Spinal cord (tissue), 10 donors: ENCODE measurements around the gene RNASE13. TPM values are rescaled to one million over a fixed set of nuclear protein-coding genes. Genes with fewer than 3 reads are reported as not detected.
"Not testable (repeated sequence)": the region's sequence is repeated elsewhere in the genome, so short reads cannot be mapped to it uniquely, and the experiment has no call there.

ENCODE experiments used
- DNase-seq, 6 donors: peaks; one replicate each; pipeline versions ENCODE4 v3.0.0 to v3.0.0-alpha.2; 2013 to 2015; ENCODE audit warnings: low spot score in 6 of 6, low read depth in 4 of 6
- H3K27ac ChIP-seq: one replicate; pipeline ENCODE4 v1.5.1; 2013; ENCODE audit warnings: low read depth, low read length, control low read depth
- H3K27me3 ChIP-seq: one replicate; pipeline ENCODE4 v1.6.1; 2013; ENCODE audit warnings: low read length; ENCODE audit not compliant: control insufficient read depth, insufficient read depth
- H3K36me3 ChIP-seq: one replicate; pipeline ENCODE4 v1.6.1; 2013; ENCODE audit warnings: low read length; ENCODE audit not compliant: control insufficient read depth, insufficient read depth
- H3K4me1 ChIP-seq: one replicate; pipeline ENCODE4 v1.6.1; 2013; ENCODE audit warnings: low read length; ENCODE audit not compliant: control insufficient read depth, insufficient read depth
- H3K4me3 ChIP-seq: one replicate; pipeline ENCODE4 v1.5.1; 2013; ENCODE audit warnings: low read depth, low read length, control low read depth
- H3K9me3 ChIP-seq: one replicate; pipeline ENCODE4 v1.6.1; 2013; ENCODE audit warnings: low read length; ENCODE audit not compliant: control insufficient read depth, insufficient read depth
- WGBS: methylation state at CpG from one replicate; pipeline ENCODE4 v1.1.5; 2013; ENCODE audit warnings: missing lambda C conversion rate; ENCODE audit not compliant: insufficient coverage; 5-methylcytosine and 5-hydroxymethylcytosine counted together
- polyA plus RNA-seq, 2 donors: library from polyadenylated mRNA; unstranded; fragments of 120-200 nt; gene quantifications; one replicate each; pipeline ENCODE4 v1.2.1, GENCODE V29; 2013; ENCODE audit not compliant: insufficient read length in 2 of 2
- total RNA-seq, 2 donors: library from RNA; depleted of rRNA in 1 of 2; stranded (reverse); fragments of 120-200 nt in 1 of 2; fragments of >200 nt in 1 of 2; gene quantifications; one replicate each; pipeline versions ENCODE4 v1.2.3 to v1.2.4, GENCODE V29; 2013 to 2014
- donor health status: healthy.

Gene RNASE13
- total and polyA plus RNA-seq, 4 donors: not detected

DNA sequence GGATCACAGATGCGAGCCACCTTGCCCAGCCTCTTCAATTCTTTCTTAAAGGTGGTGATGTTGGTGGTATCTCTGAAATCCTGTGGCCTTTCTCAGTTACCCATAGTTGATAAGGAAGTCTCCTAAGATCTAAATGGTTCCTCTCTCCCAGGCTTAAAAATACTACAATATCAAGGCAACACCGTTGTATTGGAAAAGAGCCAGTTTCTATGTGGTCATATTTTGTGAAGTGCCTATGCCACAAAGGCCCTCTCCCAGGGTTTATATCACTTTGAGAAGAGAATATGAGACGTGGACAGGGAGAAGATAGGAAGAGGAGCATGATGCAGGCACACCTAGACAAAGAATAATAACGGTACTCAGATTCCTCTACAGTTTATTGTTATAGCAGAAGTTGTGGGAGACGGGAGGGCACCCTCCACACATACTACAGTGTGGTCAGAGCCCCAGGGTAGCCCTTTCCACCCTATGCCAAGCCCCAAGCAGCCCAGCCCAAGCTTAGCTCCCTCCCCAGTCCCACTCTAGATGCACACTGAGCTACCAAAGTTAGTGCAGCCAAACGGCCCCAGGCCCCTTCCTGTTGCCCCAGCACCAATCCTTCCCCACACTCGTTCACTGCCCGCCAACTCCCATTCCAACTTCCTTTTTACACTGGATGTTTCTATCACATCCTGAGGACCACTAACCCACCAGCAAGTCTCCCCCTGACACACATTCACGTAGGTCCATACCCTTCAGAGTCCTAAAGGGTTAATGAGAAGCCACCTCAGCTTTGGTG is 18.0 kb downstream of the RNASE13 start:
- no peak overlapping the region for H3K27ac ChIP-seq
- H3K36me3 ChIP-seq: peaks cover 46% of the 10 kb centered on the region
- no peak for DNase-seq
- WGBS: 57% methylated on average over 5 of the region's 9 CpGs
- H3K4me3 ChIP-seq: no peak overlapping the region
- no peaks in the 10 kb centered on the region for H3K4me1 ChIP-seq
- no peaks in the 10 kb centered on the region for H3K9me3 ChIP-seq
- no peaks in the 10 kb centered on the region for H3K27me3 ChIP-seq

DNA sequence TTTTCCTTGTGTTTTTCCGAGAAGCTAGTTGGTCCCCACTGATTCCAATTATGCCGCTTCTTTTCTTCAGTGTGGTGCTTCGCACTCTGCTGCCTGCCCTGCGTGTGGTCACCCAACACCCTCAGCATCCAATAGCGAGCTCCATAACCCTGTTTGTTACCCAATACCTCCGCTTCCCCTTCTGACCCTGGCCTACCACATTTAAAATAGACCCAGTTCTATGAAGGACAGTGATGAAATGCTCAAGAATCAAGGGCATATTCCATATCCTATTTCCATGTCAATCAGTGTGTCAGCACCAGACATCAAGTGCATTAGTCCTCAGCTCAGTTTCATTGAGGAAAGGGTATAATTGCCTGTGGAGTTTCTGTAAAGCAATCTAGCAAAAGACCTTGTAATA is 19.3 kb downstream of the RNASE13 start:
- no peak for DNase-seq
- H3K4me1 ChIP-seq: no peaks in the 10 kb centered on the region
- no peak overlapping the region for H3K4me3 ChIP-seq
- peaks cover 37% of the 10 kb centered on the region for H3K36me3 ChIP-seq
- H3K9me3 ChIP-seq: no peaks in the 10 kb centered on the region
- no peak overlapping the region for H3K27ac ChIP-seq
- H3K27me3 ChIP-seq: no peaks in the 10 kb centered on the region
- 50% methylated on average over 3 of the region's 6 CpGs for WGBS

DNA sequence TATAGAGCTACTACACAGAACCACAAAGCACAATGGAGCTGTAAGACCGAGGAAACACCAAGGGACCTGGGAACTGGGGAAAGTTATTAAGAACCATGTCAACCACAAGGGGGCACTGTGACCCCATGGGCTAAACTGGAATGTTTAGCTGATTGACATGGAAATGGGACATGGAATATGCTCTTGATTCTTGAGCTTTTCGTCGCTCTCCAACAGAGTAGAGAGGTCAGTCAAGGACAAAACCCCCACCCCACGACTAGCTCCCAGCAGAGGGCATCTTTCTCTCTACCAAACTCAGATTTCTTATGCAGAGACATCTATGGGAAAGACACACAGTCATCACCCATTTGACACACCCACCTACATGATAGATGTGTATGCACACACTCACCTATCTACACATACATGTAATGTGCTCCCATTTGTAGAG is 19.8 kb downstream of the RNASE13 start:
- Histone ChIP-seq H3K27me3 (no peaks in the 10 kb centered on the region), H3K4me3 (no peak overlapping the region), H3K9me3 (no peaks in the 10 kb centered on the region), H3K4me1 (no peaks in the 10 kb centered on the region), H3K36me3 (peaks cover 32% of the 10 kb centered on the region), H3K27ac (no peak overlapping the region)
- peak; percentile 73 to 96 (median 79) for DNase-seq
- 0% methylated on average over 2 of the region's 4 CpGs for WGBS

DNA sequence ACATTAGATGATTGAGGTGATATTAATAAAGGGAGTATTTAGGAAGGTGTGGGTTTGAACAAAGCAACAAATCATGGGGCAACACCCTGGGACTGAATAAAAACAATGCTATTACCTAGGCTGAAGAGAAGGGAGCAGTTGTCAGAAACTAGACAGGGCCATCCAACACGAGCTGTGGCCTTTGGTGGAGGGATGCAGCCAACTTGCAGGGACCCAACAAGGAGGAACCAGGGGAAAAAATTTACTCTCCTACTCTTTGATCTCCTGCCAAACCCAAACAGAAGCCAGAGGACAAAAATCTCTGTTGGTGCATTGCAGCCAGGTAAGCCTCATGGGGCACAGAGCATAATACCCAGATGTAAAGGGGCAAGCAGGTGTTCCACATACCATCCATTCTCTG is 23.5 kb downstream of the RNASE13 start:
- WGBS: no CpG with 5 or more reads among the region's 1 CpG
- Histone ChIP-seq H3K36me3 (no peaks in the 10 kb centered on the region), H3K27ac (no peak overlapping the region), H3K4me3 (no peak overlapping the region), H3K27me3 (no peaks in the 10 kb centered on the region), H3K9me3 (no peaks in the 10 kb centered on the region), H3K4me1 (no peaks in the 10 kb centered on the region)
- no peak for DNase-seq

DNA sequence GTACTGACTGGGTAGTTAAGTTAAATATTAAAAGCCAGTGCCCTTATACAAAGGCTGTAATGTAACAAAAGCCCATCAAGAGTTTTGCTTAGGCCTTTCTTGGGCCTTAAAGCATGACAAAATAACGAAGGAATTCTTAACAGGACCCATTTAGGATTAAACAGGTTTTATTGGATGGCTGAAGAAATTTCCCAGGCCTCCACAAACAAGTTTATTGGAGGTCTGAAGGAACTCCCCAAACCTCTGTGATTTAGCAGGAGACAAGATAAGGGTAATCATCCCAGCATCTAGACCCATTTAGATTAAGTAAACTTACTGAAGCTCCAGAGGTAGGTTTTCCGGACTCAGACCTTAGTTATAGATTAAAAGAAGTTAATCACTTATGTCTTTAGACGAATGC is 24.9 kb downstream of the RNASE13 start:
- not testable (repeated sequence) for H3K27ac ChIP-seq, H3K4me1 ChIP-seq, DNase-seq, H3K36me3 ChIP-seq, H3K27me3 ChIP-seq, H3K9me3 ChIP-seq, H3K4me3 ChIP-seq
- no CpG with 5 or more reads among the region's 3 CpGs for WGBS

DNA sequence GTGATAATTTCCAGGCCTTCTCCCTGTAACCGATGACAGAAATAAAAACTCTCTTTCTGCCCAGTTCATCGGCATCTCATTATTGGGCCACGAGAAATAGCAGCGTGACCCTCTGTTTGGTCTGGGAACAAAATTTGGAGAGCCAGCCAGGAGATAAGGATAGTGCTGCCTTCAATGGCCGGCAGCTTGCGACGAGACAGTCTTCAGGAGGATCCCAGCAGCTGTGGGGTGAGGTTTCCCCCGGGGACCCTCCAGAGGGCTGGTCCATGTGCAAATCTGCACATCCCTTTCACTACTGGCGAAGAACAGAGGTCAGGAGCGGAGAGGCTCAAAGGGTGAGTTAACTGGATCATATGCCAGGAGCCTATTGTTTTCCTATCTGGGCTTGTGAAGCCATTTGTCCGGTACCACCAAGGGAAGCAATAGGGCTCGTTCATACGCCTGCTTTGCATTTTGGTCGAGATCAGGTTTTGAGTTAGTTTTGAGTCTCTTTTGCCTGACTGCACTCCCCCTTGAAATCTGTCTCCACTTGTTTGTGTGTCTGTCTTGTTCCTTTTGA is 30.7 kb downstream of the RNASE13 start:
- no peak for DNase-seq
- Histone ChIP-seq H3K4me3 (no peak overlapping the region), H3K27me3 (no peaks in the 10 kb centered on the region), H3K9me3 (no peaks in the 10 kb centered on the region), H3K36me3 (no peaks in the 10 kb centered on the region), H3K27ac (no peak overlapping the region), H3K4me1 (no peaks in the 10 kb centered on the region)
- 72% methylated on average over 11 of the region's 14 CpGs for WGBS

DNA sequence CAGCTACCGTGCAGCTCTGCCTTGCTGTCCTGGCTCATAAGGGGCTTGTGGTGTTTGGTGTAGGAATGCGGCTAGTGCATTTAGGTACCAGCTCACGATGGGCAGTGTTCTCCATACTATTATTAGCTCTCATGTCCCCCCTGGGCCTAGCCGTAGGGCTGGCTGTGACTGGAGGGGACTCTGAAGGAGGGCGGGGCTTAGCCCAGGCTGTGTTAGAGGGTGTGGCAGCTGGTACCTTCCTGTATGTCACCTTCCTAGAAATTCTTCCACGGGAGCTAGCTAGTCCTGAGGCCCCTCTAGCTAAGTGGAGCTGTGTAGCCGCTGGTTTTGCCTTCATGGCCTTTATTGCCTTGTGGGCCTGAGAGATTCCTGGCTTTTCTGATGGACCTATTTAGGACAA is 33.4 kb downstream of the RNASE13 start:
- Histone ChIP-seq H3K4me3 (no peak overlapping the region), H3K4me1 (no peaks in the 10 kb centered on the region), H3K27ac (no peak overlapping the region), H3K27me3 (no peaks in the 10 kb centered on the region), H3K36me3 (peaks cover 9% of the 10 kb centered on the region), H3K9me3 (no peaks in the 10 kb centered on the region)
- WGBS: 83% methylated on average over 3 of the region's 7 CpGs
- DNase-seq: no peak

DNA sequence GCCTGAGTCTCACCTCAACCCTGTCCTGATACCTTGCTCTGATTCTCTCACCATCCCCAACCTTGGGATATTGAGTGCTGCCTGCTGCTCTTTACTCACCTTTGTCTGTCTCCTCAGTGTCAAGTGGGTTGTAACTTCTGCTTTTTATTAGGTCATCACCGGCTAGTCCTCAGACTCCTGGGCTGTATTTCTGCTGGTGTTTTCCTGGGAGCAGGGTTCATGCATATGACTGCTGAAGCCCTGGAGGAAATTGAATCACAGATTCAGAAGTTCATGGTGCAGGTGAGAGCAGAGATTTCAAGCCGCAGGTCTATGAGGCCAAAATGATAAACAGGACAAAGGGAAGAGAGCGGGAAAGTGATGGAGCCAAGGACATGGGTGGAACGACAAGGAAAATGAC is 35.0 kb downstream of the RNASE13 start:
- WGBS: 85% methylated on average over 3 of the region's 4 CpGs
- Histone ChIP-seq H3K4me3 (no peak overlapping the region), H3K4me1 (no peaks in the 10 kb centered on the region), H3K27me3 (no peaks in the 10 kb centered on the region), H3K36me3 (peaks cover 18% of the 10 kb centered on the region), H3K9me3 (no peaks in the 10 kb centered on the region), H3K27ac (no peak overlapping the region)
- DNase-seq: no peak

DNA sequence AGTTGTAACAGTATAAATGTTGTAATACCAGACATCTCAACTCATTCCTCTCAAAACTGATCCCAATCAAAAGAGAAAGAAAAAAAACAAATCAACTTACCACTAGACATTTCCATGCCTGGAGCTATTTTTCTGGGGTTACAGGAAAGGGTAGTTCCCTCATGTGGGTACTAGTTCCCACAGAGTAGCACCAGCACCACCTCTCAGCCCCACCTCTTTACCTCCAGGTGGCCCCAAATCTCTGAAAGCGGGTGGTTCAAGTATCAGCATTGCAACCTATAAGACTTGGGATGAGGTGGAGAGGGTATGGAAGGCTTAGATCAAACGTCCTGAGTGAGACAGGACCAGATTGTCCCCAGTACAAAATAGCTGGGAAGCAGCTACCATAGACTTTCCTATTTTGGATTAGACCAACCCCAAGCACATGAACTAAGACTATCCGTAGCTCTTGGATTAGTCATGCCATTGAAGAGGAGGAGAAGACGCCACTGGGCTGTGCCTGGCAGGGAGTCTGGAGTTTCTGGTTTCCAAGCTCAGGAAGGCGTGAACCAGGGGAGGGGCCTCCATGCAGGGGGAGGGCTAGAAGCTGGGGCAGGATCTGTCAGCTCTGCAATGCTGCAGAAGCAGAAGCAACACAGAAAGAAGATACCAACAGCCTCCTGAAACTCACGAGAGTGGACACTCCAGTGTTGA is 35.8 kb downstream of the RNASE13 start, which contains the start of gene SLC39A2:
SLC39A2 (plus strand) TSS at position 620 of the 693 bp plus-strand sequence. CDS start 154 bp downstream, outside the sequence.
- H3K27ac ChIP-seq: no peak within 1 kb of the TSS
- H3K4me1 ChIP-seq: no peaks in the 10 kb centered on the region
- H3K27me3 ChIP-seq: no peaks in the 10 kb centered on the region
- DNase-seq: no peak
- no peaks in the 10 kb centered on the region for H3K9me3 ChIP-seq
- no peak within 1 kb of the TSS for H3K4me3 ChIP-seq
- peaks cover 24% of the 10 kb centered on the region for H3K36me3 ChIP-seq
- 44% methylated on average over 3 of the region's 6 CpGs for WGBS
